Bronchial smooth muscle cell (primary cell): Measurements from ENCODE around the gene MMP20. TPM values are rescaled to one million over a fixed set of nuclear protein-coding genes. Genes with fewer than 3 reads are reported as not detected.

ENCODE experiments used
- total RNA-seq: library from RNA; depleted of rRNA; stranded (reverse); fragments of >200 nt; gene quantifications from 2 replicates; pipeline ENCODE4 v1.2.1, GENCODE V29; 2014

Gene MMP20, protein sequence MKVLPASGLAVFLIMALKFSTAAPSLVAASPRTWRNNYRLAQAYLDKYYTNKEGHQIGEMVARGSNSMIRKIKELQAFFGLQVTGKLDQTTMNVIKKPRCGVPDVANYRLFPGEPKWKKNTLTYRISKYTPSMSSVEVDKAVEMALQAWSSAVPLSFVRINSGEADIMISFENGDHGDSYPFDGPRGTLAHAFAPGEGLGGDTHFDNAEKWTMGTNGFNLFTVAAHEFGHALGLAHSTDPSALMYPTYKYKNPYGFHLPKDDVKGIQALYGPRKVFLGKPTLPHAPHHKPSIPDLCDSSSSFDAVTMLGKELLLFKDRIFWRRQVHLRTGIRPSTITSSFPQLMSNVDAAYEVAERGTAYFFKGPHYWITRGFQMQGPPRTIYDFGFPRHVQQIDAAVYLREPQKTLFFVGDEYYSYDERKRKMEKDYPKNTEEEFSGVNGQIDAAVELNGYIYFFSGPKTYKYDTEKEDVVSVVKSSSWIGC
- total RNA-seq: not detected in 2 replicates

DNA sequence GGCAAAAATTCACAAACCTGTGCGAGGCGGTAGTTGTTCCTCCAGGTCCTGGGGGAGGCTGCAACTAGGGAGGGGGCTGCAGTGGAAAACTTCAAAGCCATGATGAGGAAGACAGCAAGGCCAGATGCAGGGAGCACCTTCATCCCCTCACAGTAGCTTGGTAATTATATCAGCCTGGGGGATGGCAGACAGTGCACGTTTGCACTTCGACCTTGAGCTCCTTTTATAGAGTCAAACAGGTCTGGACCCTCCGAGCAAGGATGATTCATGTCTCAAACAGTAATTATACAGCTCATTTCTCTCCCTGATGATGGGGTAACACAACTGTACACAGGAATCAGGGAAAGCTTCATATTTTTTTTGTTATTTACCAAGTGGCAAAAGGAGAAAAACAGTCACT is at the start of gene MMP20:
Gene MMP20, minus strand, starts transcription at position 156 of the 400 bp plus-strand sequence. Its CDS starts 13 bp downstream, at position 143.

DNA sequence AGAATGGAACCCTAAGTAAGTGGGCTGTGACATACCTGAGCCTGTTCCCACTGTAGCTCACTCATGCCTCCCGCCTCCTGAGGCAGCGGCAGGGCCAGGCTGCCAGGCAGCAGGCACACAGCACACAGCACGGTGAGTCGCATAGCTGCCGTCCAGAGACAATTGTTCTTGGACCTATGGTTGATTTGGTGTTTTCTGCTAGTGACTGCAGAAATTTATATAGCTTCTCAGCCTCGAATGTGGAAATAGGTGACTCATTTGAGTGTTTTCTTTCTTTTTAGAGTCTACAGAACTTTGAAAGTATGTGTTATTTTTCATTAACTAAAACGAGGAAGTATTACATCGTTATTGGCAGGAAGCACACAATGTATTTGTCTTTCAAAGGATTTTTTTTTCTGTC is 94.6 kb downstream of the MMP20 start, which contains the start of gene MMP7:
Gene MMP7, minus strand, starts transcription at position 190 of the 400 bp plus-strand sequence. Its CDS starts 47 bp downstream, at position 143.

Other genes starting within 250 kb of the MMP20 start
- 54.7 and 83.6 TPM in 2 replicates for gene TMEM123, start 172.6 kb downstream of the MMP20 start, total RNA-seq
- not detected in 2 replicates for gene MMP7, start 94.6 kb downstream of the MMP20 start, total RNA-seq
- not detected in 2 replicates for gene MMP27, start 80.4 kb upstream of the MMP20 start, total RNA-seq
- gene MMP8, start 99.6 kb upstream of the MMP20 start, total RNA-seq: under 0.01 TPM in 1 of 2 replicates, not detected in the other
- gene MMP10, start 155.3 kb upstream of the MMP20 start, total RNA-seq: 0.79 TPM in 1 of 2 replicates, not detected in the other
- 3.1 and 528 TPM in 2 replicates for gene MMP1, start 172.8 kb upstream of the MMP20 start, total RNA-seq
- 0.52 and 19.1 TPM in 2 replicates for gene MMP3, start 218.3 kb upstream of the MMP20 start, total RNA-seq
- gene MMP12, start 249.7 kb upstream of the MMP20 start, total RNA-seq: 0.26 and 2.8 TPM in 2 replicates